ENCODE data around the gene UBAP2L. TPM values are rescaled to one million over a fixed set of nuclear protein-coding genes. Genes with fewer than 3 reads are reported as not detected.

The UBAP2L gene
- total and polyA plus RNA-seq, 4 donors = 67.3 to 147 (median 105) TPM

DNA sequence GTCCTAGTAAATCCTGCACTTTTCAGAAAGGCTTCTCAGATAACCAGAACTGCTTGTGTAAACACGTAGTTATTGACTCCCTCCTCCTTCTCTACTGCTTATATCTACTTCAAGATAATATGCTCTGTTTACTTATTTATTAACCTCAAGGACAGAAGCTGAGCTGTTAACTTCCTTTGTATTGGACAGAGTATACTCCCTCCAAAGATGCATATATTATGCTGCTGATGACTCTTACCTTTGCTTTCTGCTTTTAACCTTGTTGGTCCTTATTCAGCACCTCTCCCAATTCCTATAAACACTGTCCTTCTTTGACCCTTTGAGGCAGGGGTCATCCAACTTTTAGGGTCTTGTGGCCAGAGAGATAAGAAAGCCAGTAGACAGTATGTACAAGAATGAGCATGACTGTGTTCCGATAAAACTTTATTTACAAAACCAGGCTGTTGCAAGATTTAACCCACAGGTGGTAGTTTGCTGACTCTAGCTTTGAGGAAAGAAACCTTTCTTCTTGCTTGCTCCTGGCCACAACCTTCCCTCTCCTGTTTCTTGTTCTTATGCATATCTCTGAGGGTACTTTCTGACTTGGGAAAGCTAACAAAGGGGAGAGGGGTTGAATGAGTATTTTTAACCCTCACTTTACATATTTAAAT is 33.8 kb upstream of the UBAP2L start:
- H3K4me3 ChIP-seq = no peak overlapping the region
- H3K27ac ChIP-seq (ENCODE audit: low read depth in 1 of 2, low read length in 1 of 2) = no peak overlapping the region
- no peak overlapping the region for H3K9ac ChIP-seq (ENCODE audit: insufficient read depth in 1 of 2, low read length in 2 of 2)
- TF ChIP-seq, protein P1, sequence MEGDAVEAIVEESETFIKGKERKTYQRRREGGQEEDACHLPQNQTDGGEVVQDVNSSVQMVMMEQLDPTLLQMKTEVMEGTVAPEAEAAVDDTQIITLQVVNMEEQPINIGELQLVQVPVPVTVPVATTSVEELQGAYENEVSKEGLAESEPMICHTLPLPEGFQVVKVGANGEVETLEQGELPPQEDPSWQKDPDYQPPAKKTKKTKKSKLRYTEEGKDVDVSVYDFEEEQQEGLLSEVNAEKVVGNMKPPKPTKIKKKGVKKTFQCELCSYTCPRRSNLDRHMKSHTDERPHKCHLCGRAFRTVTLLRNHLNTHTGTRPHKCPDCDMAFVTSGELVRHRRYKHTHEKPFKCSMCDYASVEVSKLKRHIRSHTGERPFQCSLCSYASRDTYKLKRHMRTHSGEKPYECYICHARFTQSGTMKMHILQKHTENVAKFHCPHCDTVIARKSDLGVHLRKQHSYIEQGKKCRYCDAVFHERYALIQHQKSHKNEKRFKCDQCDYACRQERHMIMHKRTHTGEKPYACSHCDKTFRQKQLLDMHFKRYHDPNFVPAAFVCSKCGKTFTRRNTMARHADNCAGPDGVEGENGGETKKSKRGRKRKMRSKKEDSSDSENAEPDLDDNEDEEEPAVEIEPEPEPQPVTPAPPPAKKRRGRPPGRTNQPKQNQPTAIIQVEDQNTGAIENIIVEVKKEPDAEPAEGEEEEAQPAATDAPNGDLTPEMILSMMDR (IDR thresholded peaks at IDR 0.05; ENCODE audit: control extremely low read depth, extremely low read depth) = no peak
- no peaks in the 10 kb centered on the region for H3K36me3 ChIP-seq (ENCODE audit: control insufficient read depth in 4 of 4, insufficient read depth in 4 of 4, low read length in 4 of 4)
- peaks cover 0 to 7% (median under 1%) of the 10 kb centered on the region in 5 donors for H3K4me1 ChIP-seq (ENCODE audit: control insufficient read depth in 5 of 5, insufficient read depth in 5 of 5, low read length in 5 of 5)
- DNase-seq = no peak
- no peaks in the 10 kb centered on the region for H3K9me3 ChIP-seq (ENCODE audit: control insufficient read depth in 4 of 4, insufficient read depth in 3 of 4, low read length in 3 of 4)
- 38 to 50% methylated on average over 2 of the region's 2 CpGs for WGBS, 2 donors
- H3K27me3 ChIP-seq (ENCODE audit: control insufficient read depth in 3 of 3, insufficient read depth in 3 of 3, low read length in 2 of 3) = peaks cover 0 to 4% (median 4%) of the 10 kb centered on the region in 3 donors
- ATAC-seq (ENCODE audit: insufficient read depth, low FRiP score) = no peak

DNA sequence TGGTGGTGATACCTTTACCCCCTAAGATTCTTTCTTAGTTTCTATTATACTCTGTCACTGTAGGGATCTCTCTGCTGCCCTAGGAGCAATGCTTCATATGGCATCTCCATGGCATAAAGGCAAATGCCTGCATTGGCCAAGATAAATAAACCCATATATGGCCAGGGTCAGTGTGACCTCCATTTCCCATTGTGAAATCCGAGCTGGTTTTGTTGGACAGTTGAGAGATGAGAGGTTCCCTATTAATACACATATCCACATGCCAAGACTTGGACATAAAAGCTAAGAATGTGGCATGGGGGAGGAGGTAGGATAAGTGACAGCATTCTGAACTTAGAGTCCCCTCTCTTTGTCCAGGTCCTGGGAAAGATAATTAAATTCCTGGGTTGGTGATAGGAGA is 30.2 kb upstream of the UBAP2L start:
- Histone ChIP-seq H3K4me3 (no peak overlapping the region), H3K4me1 (ENCODE audit: control insufficient read depth in 5 of 5, insufficient read depth in 5 of 5, low read length in 5 of 5) (peaks cover 0 to 4% (median 0%) of the 10 kb centered on the region in 5 donors), H3K36me3 (ENCODE audit: control insufficient read depth in 4 of 4, insufficient read depth in 4 of 4, low read length in 4 of 4) (no peaks in the 10 kb centered on the region), H3K27ac (ENCODE audit: low read depth in 1 of 2, low read length in 1 of 2) (no peak overlapping the region), H3K9ac (ENCODE audit: insufficient read depth in 1 of 2, low read length in 2 of 2) (no peak overlapping the region), H3K9me3 (ENCODE audit: control insufficient read depth in 4 of 4, insufficient read depth in 3 of 4, low read length in 3 of 4) (no peaks in the 10 kb centered on the region), H3K27me3 (ENCODE audit: control insufficient read depth in 3 of 3, insufficient read depth in 3 of 3, low read length in 2 of 3) (peaks cover 0 to 4% (median 4%) of the 10 kb centered on the region in 3 donors)
- ATAC-seq (ENCODE audit: insufficient read depth, low FRiP score) (no peak), DNase-seq (no peak)
- 14 to 48% methylated on average over 1 of the region's 1 CpG for WGBS, 2 donors
- TF ChIP-seq, protein P1 (IDR thresholded peaks at IDR 0.05; ENCODE audit: control extremely low read depth, extremely low read depth) = no peak

DNA sequence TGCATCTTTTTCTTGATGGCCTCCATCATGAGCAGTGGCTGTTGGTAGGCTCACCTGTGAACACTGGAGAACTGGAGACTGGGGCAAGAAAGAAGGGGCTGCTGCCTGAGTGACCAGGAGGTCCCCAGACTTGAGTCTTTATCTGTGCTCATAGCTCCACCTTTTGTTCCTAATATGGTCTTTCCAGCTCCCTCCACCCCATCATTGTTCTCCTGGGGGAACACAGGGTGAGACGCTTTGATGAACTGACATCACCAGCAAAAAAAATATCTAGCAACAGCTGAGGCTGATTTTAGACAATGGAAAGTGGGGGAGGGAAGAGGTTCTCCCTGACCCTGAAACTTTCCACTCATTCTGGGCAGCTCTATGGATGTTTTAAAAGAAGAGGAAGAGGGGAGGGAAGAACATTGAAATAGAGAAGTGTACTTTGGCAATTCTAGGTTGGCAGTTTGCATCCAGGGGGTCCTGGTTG is 28.7 kb upstream of the UBAP2L start, which contains the start of gene TPM3:
Gene TPM3, minus strand, starts transcription at position 111 of the 472 bp plus-strand sequence. Its CDS starts 82 bp downstream, at position 29.
- TF ChIP-seq, protein P1 (IDR thresholded peaks at IDR 0.05; ENCODE audit: control extremely low read depth, extremely low read depth) = no peak
- 22 to 34% methylated on average over 1 of the region's 1 CpG for WGBS, 2 donors
- no peaks in the 10 kb centered on the region for H3K9me3 ChIP-seq (ENCODE audit: control insufficient read depth in 4 of 4, insufficient read depth in 3 of 4, low read length in 3 of 4)
- no peaks in the 10 kb centered on the region for H3K36me3 ChIP-seq (ENCODE audit: control insufficient read depth in 4 of 4, insufficient read depth in 4 of 4, low read length in 4 of 4)
- H3K4me3 ChIP-seq = no peak within 1 kb of the TSS
- no peak within 1 kb of the TSS for H3K9ac ChIP-seq (ENCODE audit: insufficient read depth in 1 of 2, low read length in 2 of 2)
- H3K4me1 ChIP-seq (ENCODE audit: control insufficient read depth in 5 of 5, insufficient read depth in 5 of 5, low read length in 5 of 5) = peaks cover 0 to 4% (median 0%) of the 10 kb centered on the region in 5 donors
- DNase-seq (no peak), ATAC-seq (ENCODE audit: insufficient read depth, low FRiP score) (no peak)
- H3K27me3 ChIP-seq (ENCODE audit: control insufficient read depth in 3 of 3, insufficient read depth in 3 of 3, low read length in 2 of 3) = peaks cover 0 to 4% (median 4%) of the 10 kb centered on the region in 3 donors
- H3K27ac ChIP-seq (ENCODE audit: low read depth in 1 of 2, low read length in 1 of 2) = no peak within 1 kb of the TSS

Data from lung (tissue), 12 donors.